Peyer's patch (tissue), 4 donors: ENCODE results near the gene NAV2. TPM values are rescaled to one million over a fixed set of nuclear protein-coding genes. Genes with fewer than 3 reads are reported as not detected.

ENCODE experiments used
- DNase-seq, 3 donors: peaks; one replicate each; pipeline ENCODE4 v3.0.0-alpha.2; 2017 to 2019
- H3K27ac ChIP-seq, 4 donors: fragments of 200-600 bp; sonication (generic); one replicate each; pipeline ENCODE4 v1.5.1; 2016 to 2019
- H3K27me3 ChIP-seq, 2 donors: fragments of 200-600 bp; sonication (generic); one replicate each; pipeline ENCODE4 v1.5.1; 2019
- H3K36me3 ChIP-seq, 3 donors: fragments of 200-600 bp; sonication (generic); one replicate each; pipeline ENCODE4 v1.5.1; 2016 to 2019
- H3K4me1 ChIP-seq, 4 donors: fragments of 200-600 bp; sonication (generic); one replicate each; pipeline ENCODE4 v1.5.1; 2016 to 2019
- H3K4me3 ChIP-seq, 4 donors: fragments of 200-600 bp; sonication (generic); 1 replicate in 3 of 4; 2 replicates in 1 of 4; pipeline ENCODE4 v1.5.1; 2016 to 2019; ENCODE audit warnings: mild to moderate bottlenecking in 1 of 4
- H3K9me3 ChIP-seq, 4 donors: fragments of 200-600 bp; sonication (generic); one replicate each; pipeline ENCODE4 v1.5.1; 2016 to 2019; ENCODE audit warnings: mild to moderate bottlenecking in 1 of 4
- POLR2A ChIP-seq, 2 donors: fragments of 450-650 bp; IDR thresholded peaks; one replicate each; pipeline ENCODE4 v1.5.1; 2017; ENCODE audit warnings: antibody characterized with exemption in 2 of 2, mild to moderate bottlenecking in 2 of 2, moderate library complexity in 2 of 2
- total RNA-seq, 4 donors: library from RNA; depleted of rRNA; stranded (reverse); fragments of >200 nt; gene quantifications; one replicate each; pipeline ENCODE4 v1.1.0, GENCODE V29; 2016
- TF ChIP-seq, protein P1 (sequence below), 6 experiments: fragments of 450-650 bp in 4 of 6; fragments of 200-600 bp in 2 of 6; sonication (generic) in 1 of 6; IDR thresholded peaks; one replicate each; pipeline ENCODE4 v1.5.1; 2017 to 2019; ENCODE audit warnings: antibody characterized with exemption in 6 of 6, mild to moderate bottlenecking in 3 of 6, moderate library complexity in 1 of 6

The NAV2 gene
- total RNA-seq, 4 donors from 2014 or later = 6.0 to 48.7 (median 20.1) TPM

- no peak for TF ChIP-seq POLR2A (IDR thresholded peaks at IDR 0.05)
- TF ChIP-seq, protein P1, sequence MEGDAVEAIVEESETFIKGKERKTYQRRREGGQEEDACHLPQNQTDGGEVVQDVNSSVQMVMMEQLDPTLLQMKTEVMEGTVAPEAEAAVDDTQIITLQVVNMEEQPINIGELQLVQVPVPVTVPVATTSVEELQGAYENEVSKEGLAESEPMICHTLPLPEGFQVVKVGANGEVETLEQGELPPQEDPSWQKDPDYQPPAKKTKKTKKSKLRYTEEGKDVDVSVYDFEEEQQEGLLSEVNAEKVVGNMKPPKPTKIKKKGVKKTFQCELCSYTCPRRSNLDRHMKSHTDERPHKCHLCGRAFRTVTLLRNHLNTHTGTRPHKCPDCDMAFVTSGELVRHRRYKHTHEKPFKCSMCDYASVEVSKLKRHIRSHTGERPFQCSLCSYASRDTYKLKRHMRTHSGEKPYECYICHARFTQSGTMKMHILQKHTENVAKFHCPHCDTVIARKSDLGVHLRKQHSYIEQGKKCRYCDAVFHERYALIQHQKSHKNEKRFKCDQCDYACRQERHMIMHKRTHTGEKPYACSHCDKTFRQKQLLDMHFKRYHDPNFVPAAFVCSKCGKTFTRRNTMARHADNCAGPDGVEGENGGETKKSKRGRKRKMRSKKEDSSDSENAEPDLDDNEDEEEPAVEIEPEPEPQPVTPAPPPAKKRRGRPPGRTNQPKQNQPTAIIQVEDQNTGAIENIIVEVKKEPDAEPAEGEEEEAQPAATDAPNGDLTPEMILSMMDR (IDR thresholded peaks at IDR 0.05) = no peak
- no peak overlapping the region for H3K4me3 ChIP-seq
- no peak for DNase-seq
These were observed 44.2 kb downstream of the NAV2 start for GRCh38 chr11:19756675-19757475.

DNA sequence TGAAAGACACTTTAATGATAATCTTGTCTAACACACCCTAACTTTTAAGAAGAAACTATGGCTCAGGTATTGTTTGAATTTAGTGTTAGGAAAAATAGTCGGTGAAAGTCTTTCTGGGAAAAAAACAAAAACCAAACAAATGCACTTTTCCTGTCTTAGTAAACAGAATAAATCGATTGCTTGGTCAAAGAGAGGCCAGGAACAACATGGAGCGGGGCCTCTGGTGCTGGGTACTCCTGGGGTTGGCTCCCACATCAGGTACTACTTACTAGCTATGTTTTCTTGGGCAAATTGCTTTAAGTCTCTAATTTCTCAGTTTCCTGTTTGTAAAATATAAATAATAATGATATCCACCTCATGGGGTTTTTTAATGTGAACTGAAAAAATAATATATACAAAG, 46.8 kb downstream of the NAV2 start:
- H3K27me3 ChIP-seq = no peaks in the 10 kb centered on the region
- H3K36me3 ChIP-seq = no peaks in the 10 kb centered on the region
- DNase-seq = no peak
- no peak for TF ChIP-seq POLR2A (IDR thresholded peaks at IDR 0.05)
- TF ChIP-seq, protein P1 (IDR thresholded peaks at IDR 0.05) = no peak
- no peak overlapping the region for H3K27ac ChIP-seq
- H3K9me3 ChIP-seq = no peaks in the 10 kb centered on the region
- H3K4me3 ChIP-seq = no peak overlapping the region
- no peaks in the 10 kb centered on the region for H3K4me1 ChIP-seq

More at GRCh38 chr11:19756675-19757475, 44.2 kb downstream of the NAV2 start:
- Histone ChIP-seq H3K4me1 (no peaks in the 10 kb centered on the region), H3K27ac (peak overlapping the region in 1 of 4 donors; percentile 53), H3K36me3 (no peaks in the 10 kb centered on the region), H3K27me3 (no peaks in the 10 kb centered on the region), H3K9me3 (no peaks in the 10 kb centered on the region)

DNA sequence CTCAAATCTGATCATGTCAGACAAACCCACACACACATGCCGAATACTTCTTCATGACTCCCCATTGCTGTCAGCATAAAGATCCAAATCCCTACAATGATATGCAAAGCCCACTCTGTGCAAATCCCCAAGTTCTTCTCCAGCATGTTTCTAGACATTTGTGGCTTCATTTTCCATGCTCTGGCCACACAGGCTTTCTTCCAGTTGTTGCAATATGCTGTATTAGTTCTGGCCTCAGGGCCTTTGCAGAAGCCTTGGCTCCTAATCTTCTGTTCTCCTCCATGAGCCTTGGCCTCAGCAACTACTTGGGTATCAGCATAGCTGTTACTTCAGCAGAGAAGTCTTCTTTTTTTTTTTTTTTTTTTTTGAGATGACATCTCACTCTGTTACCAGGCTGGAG, 49.6 kb downstream of the NAV2 start:
- Histone ChIP-seq H3K4me3 (no peak overlapping the region), H3K36me3 (no peaks in the 10 kb centered on the region), H3K27ac (no peak overlapping the region), H3K27me3 (no peaks in the 10 kb centered on the region), H3K9me3 (no peaks in the 10 kb centered on the region), H3K4me1 (peaks cover 0 to 2% (median 0%) of the 10 kb centered on the region in 4 donors)
- no peak for DNase-seq
- TF ChIP-seq POLR2A (IDR thresholded peaks at IDR 0.05) = no peak
- TF ChIP-seq, protein P1 (IDR thresholded peaks at IDR 0.05) = no peak

DNA sequence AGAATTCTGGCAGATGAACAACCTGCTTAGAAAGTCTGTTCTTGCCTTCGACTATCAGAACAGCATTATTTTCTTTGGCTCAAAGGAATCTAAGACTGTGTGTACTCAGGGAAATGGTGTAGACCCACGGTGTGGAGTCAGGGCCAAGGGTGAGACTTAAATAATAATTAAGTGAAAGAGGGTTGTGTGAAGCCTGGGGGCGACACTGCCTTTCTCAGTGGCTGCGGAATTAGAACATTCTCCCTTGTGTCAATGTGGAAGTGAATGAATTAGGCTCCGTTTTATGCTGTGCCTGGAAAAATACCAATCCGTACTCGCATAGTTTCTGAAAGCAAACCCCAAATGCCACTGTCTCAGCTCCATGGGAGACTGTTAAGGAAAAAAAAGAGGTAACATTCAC, 50.7 kb downstream of the NAV2 start:
- TF ChIP-seq, protein P1 (IDR thresholded peaks at IDR 0.05) = no peak
- TF ChIP-seq POLR2A (IDR thresholded peaks at IDR 0.05) = no peak
- DNase-seq = no peak
- H3K4me1 ChIP-seq = peaks cover 0 to 5% (median 0%) of the 10 kb centered on the region in 4 donors
- no peaks in the 10 kb centered on the region for H3K27me3 ChIP-seq
- no peak overlapping the region for H3K4me3 ChIP-seq
- H3K9me3 ChIP-seq = no peaks in the 10 kb centered on the region
- no peaks in the 10 kb centered on the region for H3K36me3 ChIP-seq
- H3K27ac ChIP-seq = no peak overlapping the region

- no peak for TF ChIP-seq POLR2A (IDR thresholded peaks at IDR 0.05)
- TF ChIP-seq, protein P1 (IDR thresholded peaks at IDR 0.05) = no peak
- Histone ChIP-seq H3K4me1 (peaks cover 0 to 5% (median 0%) of the 10 kb centered on the region in 4 donors), H3K9me3 (no peaks in the 10 kb centered on the region), H3K4me3 (no peak overlapping the region), H3K27ac (no peak overlapping the region), H3K36me3 (no peaks in the 10 kb centered on the region), H3K27me3 (no peaks in the 10 kb centered on the region)
- no peak for DNase-seq
These were observed 53.6 kb downstream of the NAV2 start for GRCh38 chr11:19766206-19766605.
